ENCODE results near the gene CDC42SE2.

CDC42SE2 gene

GRCh38 chr5:131406975-131407638 lies 143.3 kb downstream of the CDC42SE2 start:
- Histone ChIP-seq H3K36me3 (ENCODE audit: insufficient read depth, low read length) (peaks cover 14% of the 10 kb centered on the region), H3K4me3 (ENCODE audit: low read depth, low read length) (no peak overlapping the region), H3K27ac (ENCODE audit: low read depth, low read length) (no peak overlapping the region), H3K4me1 (ENCODE audit: control insufficient read depth, insufficient read depth, low read length, unreplicated experiment) (no peaks in the 10 kb centered on the region), H3K27me3 (ENCODE audit: insufficient read depth, low read length) (no peaks in the 10 kb centered on the region), H3K79me2 (ENCODE audit: control insufficient read depth, insufficient read depth, low read length, unreplicated experiment) (no peaks in the 10 kb centered on the region), H2AFZ (ENCODE audit: low read length, unreplicated experiment) (no peak overlapping the region)

DNA sequence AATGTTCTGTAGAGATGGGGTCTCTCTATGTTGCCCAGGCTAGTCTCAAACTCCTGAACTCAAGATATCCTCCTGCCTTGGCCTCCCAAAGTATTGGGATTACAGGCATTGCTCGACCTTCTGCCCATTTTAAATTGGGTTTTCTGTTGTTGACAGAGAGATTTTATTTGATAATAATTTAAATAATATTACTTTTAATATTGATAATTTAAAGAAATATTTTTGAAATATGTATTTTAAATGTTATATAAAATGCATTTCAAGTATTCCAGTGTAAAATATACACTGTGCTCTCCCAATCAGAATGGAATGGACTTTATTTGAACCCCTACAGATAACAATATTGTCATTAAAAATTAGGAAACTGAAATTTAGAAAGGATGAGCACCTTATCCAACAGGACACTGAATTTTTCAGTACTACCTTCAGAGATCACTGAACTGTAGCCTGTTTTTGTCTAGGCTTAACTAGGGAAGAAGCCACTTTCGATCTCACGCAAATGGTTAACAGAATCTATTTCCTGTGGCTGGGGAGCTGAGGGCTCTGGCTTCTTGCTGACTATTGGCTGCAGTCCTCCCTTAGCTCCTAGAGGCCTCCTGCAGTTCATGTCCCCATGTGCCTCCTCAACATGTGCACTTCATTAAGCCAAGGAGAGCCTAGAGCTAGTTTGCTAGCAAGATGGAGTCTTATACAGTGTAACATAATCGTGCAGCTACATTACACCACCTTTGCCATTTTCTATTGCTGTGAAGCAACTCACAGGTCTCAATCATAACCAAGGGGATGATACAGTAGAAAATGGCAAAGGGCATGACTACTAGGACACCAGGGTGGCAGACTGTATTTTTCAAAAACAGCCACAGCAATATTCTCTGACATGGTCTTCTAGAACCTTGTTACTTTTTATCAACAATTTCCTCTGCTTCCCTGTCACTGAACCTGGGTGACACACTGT lies 150.0 kb downstream of the CDC42SE2 start:
- Histone ChIP-seq H2AFZ (ENCODE audit: low read length, unreplicated experiment) (no peak overlapping the region), H3K27ac (ENCODE audit: low read depth, low read length) (no peak overlapping the region), H3K79me2 (ENCODE audit: control insufficient read depth, insufficient read depth, low read length, unreplicated experiment) (no peaks in the 10 kb centered on the region), H3K4me3 (ENCODE audit: low read depth, low read length) (no peak overlapping the region), H3K36me3 (ENCODE audit: insufficient read depth, low read length) (no peaks in the 10 kb centered on the region), H3K4me1 (ENCODE audit: control insufficient read depth, insufficient read depth, low read length, unreplicated experiment) (no peaks in the 10 kb centered on the region), H3K27me3 (ENCODE audit: insufficient read depth, low read length) (no peaks in the 10 kb centered on the region)

- Histone ChIP-seq H3K4me3 (ENCODE audit: low read depth, low read length) (no peak overlapping the region), H2AFZ (ENCODE audit: low read length, unreplicated experiment) (no peak overlapping the region), H3K4me1 (ENCODE audit: control insufficient read depth, insufficient read depth, low read length, unreplicated experiment) (no peaks in the 10 kb centered on the region), H3K79me2 (ENCODE audit: control insufficient read depth, insufficient read depth, low read length, unreplicated experiment) (no peaks in the 10 kb centered on the region), H3K27ac (ENCODE audit: low read depth, low read length) (no peak overlapping the region), H3K36me3 (ENCODE audit: insufficient read depth, low read length) (no peaks in the 10 kb centered on the region), H3K27me3 (ENCODE audit: insufficient read depth, low read length) (no peaks in the 10 kb centered on the region)
These were observed 152.9 kb downstream of the CDC42SE2 start for GRCh38 chr5:131416729-131417128.

- H2AFZ ChIP-seq (ENCODE audit: low read length, unreplicated experiment): no peak overlapping the region
- no peak overlapping the region for H3K27ac ChIP-seq (ENCODE audit: low read depth, low read length)
- H3K4me3 ChIP-seq (ENCODE audit: low read depth, low read length): no peak overlapping the region
- H3K79me2 ChIP-seq (ENCODE audit: control insufficient read depth, insufficient read depth, low read length, unreplicated experiment): no peaks in the 10 kb centered on the region
- H3K36me3 ChIP-seq (ENCODE audit: insufficient read depth, low read length): no peaks in the 10 kb centered on the region
- H3K27me3 ChIP-seq (ENCODE audit: insufficient read depth, low read length): no peaks in the 10 kb centered on the region
- H3K4me1 ChIP-seq (ENCODE audit: control insufficient read depth, insufficient read depth, low read length, unreplicated experiment): no peaks in the 10 kb centered on the region
These were observed 153.5 kb downstream of the CDC42SE2 start for GRCh38 chr5:131417240-131417869.

DNA sequence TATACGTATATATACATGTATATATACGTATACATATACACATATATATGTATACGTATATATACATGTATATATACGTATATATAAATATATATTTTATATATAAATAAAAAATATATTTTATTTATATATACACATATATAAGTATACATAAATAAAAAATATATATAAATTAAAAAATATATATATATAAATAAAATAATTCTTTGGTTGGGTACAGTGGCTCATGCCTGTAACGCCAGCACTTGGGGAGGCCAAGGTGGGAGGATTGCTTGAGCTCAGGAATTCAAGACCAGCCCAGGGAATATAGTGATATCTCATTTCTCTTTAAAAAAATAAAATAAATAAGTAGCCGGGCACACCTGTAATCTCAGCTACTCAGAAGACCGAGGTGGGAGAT lies 155.0 kb downstream of the CDC42SE2 start:
- no peaks in the 10 kb centered on the region for H3K36me3 ChIP-seq (ENCODE audit: insufficient read depth, low read length)
- no peak overlapping the region for H3K27ac ChIP-seq (ENCODE audit: low read depth, low read length)
- H3K4me3 ChIP-seq (ENCODE audit: low read depth, low read length): no peak overlapping the region
- H3K4me1 ChIP-seq (ENCODE audit: control insufficient read depth, insufficient read depth, low read length, unreplicated experiment): no peaks in the 10 kb centered on the region
- H2AFZ ChIP-seq (ENCODE audit: low read length, unreplicated experiment): no peak overlapping the region
- no peaks in the 10 kb centered on the region for H3K27me3 ChIP-seq (ENCODE audit: insufficient read depth, low read length)
- H3K79me2 ChIP-seq (ENCODE audit: control insufficient read depth, insufficient read depth, low read length, unreplicated experiment): no peaks in the 10 kb centered on the region

DNA sequence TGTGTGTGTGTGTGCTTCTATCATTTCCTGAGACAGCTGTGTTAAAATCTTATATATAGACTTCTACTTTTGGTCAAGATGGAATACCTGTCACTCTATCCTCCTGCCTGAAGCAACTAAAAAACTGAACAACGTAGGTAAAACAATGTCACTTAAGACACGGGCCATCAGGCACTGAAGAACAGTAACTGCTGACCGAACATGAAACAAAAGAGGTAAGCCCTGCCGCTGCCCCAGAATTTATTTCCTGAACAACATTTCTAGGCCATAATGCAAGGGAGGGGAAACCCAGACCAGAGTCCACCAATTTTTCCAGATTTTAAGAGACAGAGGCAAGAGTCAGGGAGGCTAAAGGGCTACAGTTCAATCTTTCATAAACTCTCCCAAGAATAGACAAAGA lies 156.0 kb downstream of the CDC42SE2 start:
- no peaks in the 10 kb centered on the region for H3K4me1 ChIP-seq (ENCODE audit: control insufficient read depth, insufficient read depth, low read length, unreplicated experiment)
- no peak overlapping the region for H2AFZ ChIP-seq (ENCODE audit: low read length, unreplicated experiment)
- no peaks in the 10 kb centered on the region for H3K79me2 ChIP-seq (ENCODE audit: control insufficient read depth, insufficient read depth, low read length, unreplicated experiment)
- H3K27me3 ChIP-seq (ENCODE audit: insufficient read depth, low read length): no peaks in the 10 kb centered on the region
- H3K36me3 ChIP-seq (ENCODE audit: insufficient read depth, low read length): no peaks in the 10 kb centered on the region
- H3K27ac ChIP-seq (ENCODE audit: low read depth, low read length): no peak overlapping the region
- H3K4me3 ChIP-seq (ENCODE audit: low read depth, low read length): no peak overlapping the region

GRCh38 chr5:131423056-131423455 lies 159.2 kb downstream of the CDC42SE2 start:
- H3K4me1 ChIP-seq (ENCODE audit: control insufficient read depth, insufficient read depth, low read length, unreplicated experiment): no peaks in the 10 kb centered on the region
- no peak overlapping the region for H2AFZ ChIP-seq (ENCODE audit: low read length, unreplicated experiment)
- H3K27ac ChIP-seq (ENCODE audit: low read depth, low read length): no peak overlapping the region
- no peaks in the 10 kb centered on the region for H3K79me2 ChIP-seq (ENCODE audit: control insufficient read depth, insufficient read depth, low read length, unreplicated experiment)
- H3K27me3 ChIP-seq (ENCODE audit: insufficient read depth, low read length): no peaks in the 10 kb centered on the region
- H3K36me3 ChIP-seq (ENCODE audit: insufficient read depth, low read length): peaks cover 8% of the 10 kb centered on the region; the same call in 1 of the 2 replicates
- H3K4me3 ChIP-seq (ENCODE audit: low read depth, low read length): no peak overlapping the region

GRCh38 chr5:131426011-131426410 lies 162.2 kb downstream of the CDC42SE2 start:
- Histone ChIP-seq H3K4me3 (ENCODE audit: low read depth, low read length) (no peak overlapping the region), H3K4me1 (ENCODE audit: control insufficient read depth, insufficient read depth, low read length, unreplicated experiment) (peaks cover 7% of the 10 kb centered on the region), H3K27me3 (ENCODE audit: insufficient read depth, low read length) (no peaks in the 10 kb centered on the region), H3K27ac (ENCODE audit: low read depth, low read length) (no peak overlapping the region), H3K79me2 (ENCODE audit: control insufficient read depth, insufficient read depth, low read length, unreplicated experiment) (no peaks in the 10 kb centered on the region), H3K36me3 (ENCODE audit: insufficient read depth, low read length) (peaks cover 8% of the 10 kb centered on the region; the same call in 1 of the 2 replicates), H2AFZ (ENCODE audit: low read length, unreplicated experiment) (no peak overlapping the region)

GRCh38 chr5:131430794-131431193 lies 166.9 kb downstream of the CDC42SE2 start:
- Histone ChIP-seq H3K4me1 (ENCODE audit: control insufficient read depth, insufficient read depth, low read length, unreplicated experiment) (peaks cover 10% of the 10 kb centered on the region), H3K4me3 (ENCODE audit: low read depth, low read length) (no peak overlapping the region), H2AFZ (ENCODE audit: low read length, unreplicated experiment) (no peak overlapping the region), H3K79me2 (ENCODE audit: control insufficient read depth, insufficient read depth, low read length, unreplicated experiment) (no peaks in the 10 kb centered on the region), H3K36me3 (ENCODE audit: insufficient read depth, low read length) (peaks cover 12% of the 10 kb centered on the region; the same call in 1 of the 2 replicates), H3K27me3 (ENCODE audit: insufficient read depth, low read length) (no peaks in the 10 kb centered on the region), H3K27ac (ENCODE audit: low read depth, low read length) (no peak overlapping the region)

DNA sequence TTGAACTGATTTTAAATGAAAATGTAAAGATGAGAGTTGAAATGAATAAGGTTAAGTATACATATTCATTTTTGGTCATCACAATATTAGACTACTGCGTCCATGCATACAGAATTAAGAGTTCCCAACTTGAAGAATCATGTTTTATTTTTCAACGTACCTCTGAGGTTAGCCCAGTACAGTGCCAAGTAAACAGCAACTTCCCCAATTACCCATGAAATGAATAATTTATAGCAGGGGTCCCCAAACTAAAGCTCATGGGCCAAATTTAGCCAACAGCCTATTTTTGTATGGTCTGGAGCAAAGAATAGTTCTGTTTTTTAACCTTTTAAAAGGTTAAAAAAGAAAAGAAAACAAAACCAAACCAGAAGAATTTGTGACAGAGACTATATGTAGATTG lies 167.9 kb downstream of the CDC42SE2 start:
- Histone ChIP-seq H3K27ac (ENCODE audit: low read depth, low read length) (no peak overlapping the region), H2AFZ (ENCODE audit: low read length, unreplicated experiment) (no peak overlapping the region), H3K79me2 (ENCODE audit: control insufficient read depth, insufficient read depth, low read length, unreplicated experiment) (no peaks in the 10 kb centered on the region), H3K27me3 (ENCODE audit: insufficient read depth, low read length) (no peaks in the 10 kb centered on the region), H3K4me1 (ENCODE audit: control insufficient read depth, insufficient read depth, low read length, unreplicated experiment) (peaks cover 10% of the 10 kb centered on the region), H3K36me3 (ENCODE audit: insufficient read depth, low read length) (peaks cover 8% of the 10 kb centered on the region; the same call in 1 of the 2 replicates), H3K4me3 (ENCODE audit: low read depth, low read length) (no peak overlapping the region)

Measured in ACC112 (cell line).